HG02943 (cell line): ENCODE results near the gene ADH5.
"Not testable (repeated sequence)": the region's sequence is repeated elsewhere in the genome, so short reads cannot be mapped to it uniquely, and the experiment has no call there.

Source experiments
- ATAC-seq: cut with Tn5 transposase; IDR thresholded peaks from one replicate; pipeline ENCODE4 v1.9.1; 2021; ENCODE audit warnings: mild to moderate bottlenecking, low read depth, moderate library complexity; ENCODE audit not compliant: unreplicated experiment

Gene ADH5

GRCh38 chr4:99088481-99089365 lies at the start of gene ADH5:
Gene ADH5 (minus strand): TSS chr4:99088788. CDS start chr4:99088700, 88 bp downstream.
- ATAC-seq, result peak; percentile 93

- no peak for ATAC-seq
Observed at GRCh38 chr4:99136329-99136728, 47.7 kb upstream of the ADH5 start.

- no peak for ATAC-seq
Observed at GRCh38 chr4:99135541-99136162, 47.1 kb upstream of the ADH5 start.

GRCh38 chr4:99134586-99134985 lies 46.0 kb upstream of the ADH5 start:
- no peak for ATAC-seq

GRCh38 chr4:99131378-99131777 lies 42.8 kb upstream of the ADH5 start:
- ATAC-seq, result no peak

- ATAC-seq, result no peak
Observed at GRCh38 chr4:99126376-99126775, 37.8 kb upstream of the ADH5 start.

- ATAC-seq, result no peak
Observed at GRCh38 chr4:99121008-99121407, 32.4 kb upstream of the ADH5 start.

GRCh38 chr4:99120501-99120900 lies 31.9 kb upstream of the ADH5 start:
- ATAC-seq, result no peak

GRCh38 chr4:99117876-99118693 lies 29.5 kb upstream of the ADH5 start:
- no peak for ATAC-seq

GRCh38 chr4:99117122-99117841 lies 28.7 kb upstream of the ADH5 start:
- ATAC-seq, result not testable (repeated sequence)

- not testable (repeated sequence) for ATAC-seq
Observed at GRCh38 chr4:99109286-99109685, 20.7 kb upstream of the ADH5 start.

- ATAC-seq, result no peak
Observed at GRCh38 chr4:99104153-99104552, 15.6 kb upstream of the ADH5 start.

GRCh38 chr4:99103166-99103565 lies 14.6 kb upstream of the ADH5 start:
- no peak for ATAC-seq

- ATAC-seq, result no peak
Observed at GRCh38 chr4:99102634-99103033, 14.0 kb upstream of the ADH5 start.

- ATAC-seq, result no peak
Observed at GRCh38 chr4:99100876-99101275, 12.3 kb upstream of the ADH5 start.

GRCh38 chr4:99099814-99100213 lies 11.2 kb upstream of the ADH5 start:
- not testable (repeated sequence) for ATAC-seq

- ATAC-seq, result no peak
Observed at GRCh38 chr4:99099311-99099710, 10.7 kb upstream of the ADH5 start.

GRCh38 chr4:99091841-99092240 lies 3.3 kb upstream of the ADH5 start:
- not testable (repeated sequence) for ATAC-seq

GRCh38 chr4:99091216-99091575 lies 2.6 kb upstream of the ADH5 start:
- no peak for ATAC-seq

GRCh38 chr4:99090481-99091215 lies 2.1 kb upstream of the ADH5 start:
- ATAC-seq, result no peak
